HCT116 (cell line): ENCODE measurements around the gene CYP2D6. TPM values are rescaled to one million over a fixed set of nuclear protein-coding genes. Genes with fewer than 3 reads are reported as not detected.

ENCODE experiments used
- ATAC-seq: fragments of 200-7000 bp; cut with Tn5 transposase; 2 replicates; pipeline ENCODE4 v1.9.1; 2020; ENCODE audit warnings: mild to moderate bottlenecking, moderate library complexity
- BruUV-seq: library from RNA; stranded (reverse); fragments of 400-500 nt; replicated peaks from 2 replicates; lab custom pipeline; 2021; lab: Mats Ljungman, UMichigan
- CTCF ChIA-PET: fragments of 300-600 bp; sonication (Branson Sonifier 250); formaldehyde crosslinking; loops from one replicate; lab custom pipeline; 2021; ENCODE audit warnings: antibody characterized with exemption; lab: Charles Lee
- POLR2A ChIA-PET: fragments of 300-600, 350-600 bp; sonication (Branson Sonifier 250); formaldehyde crosslinking; loops from one replicate; lab custom pipeline; 2021; ENCODE audit warnings: antibody characterized with exemption; lab: Charles Lee
- RAD21 ChIA-PET, 2 experiments: fragments of 300-600 bp; sonication (Branson Sonifier 250); formaldehyde crosslinking; loops; one replicate each; lab custom pipeline; 2023; ENCODE audit warnings: low total read pairs in 2 of 2; ENCODE audit not compliant: uncharacterized antibody in 2 of 2, unreplicated experiment in 2 of 2, low non-redundant PET in 1 of 2; lab: Charles Lee
- DNase-seq: peaks from one replicate; pipeline ENCODE4 v3.0.0-alpha.2; 2010; ENCODE audit warnings: low read depth, low spot score
- H2AFZ ChIP-seq: fragments of 200-600 bp; shearing (Covaris generic), sonication (generic); 2 replicates; pipeline ENCODE4 v1.6.1; 2017; ENCODE audit warnings: low read depth, mixed run types, mixed read lengths, antibody characterized with exemption, low read length; ENCODE audit not compliant: poor library complexity, severe bottlenecking
- H3K27ac ChIP-seq: 2 replicates; pipeline ENCODE4 v1.5.1; 2012; ENCODE audit warnings: low read depth, low read length
- H3K27me3 ChIP-seq: fragments of 200-600 bp; sonication (generic); 2 replicates; pipeline ENCODE4 v1.6.1; 2016; ENCODE audit warnings: mixed run types, low read length, mixed read lengths; ENCODE audit not compliant: insufficient read depth
- H3K36me3 ChIP-seq, 2 experiments: fragments of 200-500 bp in 1 of 2; fragments of 200-600 bp in 1 of 2; sonication (Bioruptor generic) in 1 of 2; sonication (generic) in 1 of 2; 2 replicates each; pipeline versions ENCODE4 v1.5.1 to v1.6.1; 2014 to 2016; ENCODE audit warnings: low read length in 2 of 2, inconsistent platforms in 1 of 2, mixed read lengths in 1 of 2, mixed run types in 1 of 2; ENCODE audit not compliant: insufficient read depth in 2 of 2, control insufficient read depth in 1 of 2
- H3K4me1 ChIP-seq, 2 experiments: fragments of 200-600 bp in 1 of 2; sonication (generic) in 1 of 2; 2 replicates each; pipeline versions ENCODE4 v1.5.1 to v1.6.1; 2012 to 2017; ENCODE audit warnings: low read length in 2 of 2, inconsistent platforms in 1 of 2, mild to moderate bottlenecking in 1 of 2, mixed read lengths in 1 of 2, mixed run types in 1 of 2, moderate library complexity in 1 of 2; ENCODE audit not compliant: insufficient read depth in 2 of 2, control insufficient read depth in 1 of 2
- H3K4me2 ChIP-seq: fragments of 200-600 bp; sonication (generic); 2 replicates; pipeline ENCODE4 v1.6.1; 2017; ENCODE audit warnings: mixed run types, low read length, mixed read lengths
- H3K4me3 ChIP-seq, 2 experiments: fragments of 200-600 bp in 1 of 2; sonication (generic) in 1 of 2; replicated peaks in 1 of 2; 2 replicates each; pipeline ENCODE4 v1.5.1; 2011 to 2016; ENCODE audit warnings: low read length in 2 of 2, control low read depth in 1 of 2, low read depth in 1 of 2, mild to moderate bottlenecking in 1 of 2, mixed read lengths in 1 of 2, mixed run types in 1 of 2
- H3K79me2 ChIP-seq: fragments of 200-600 bp; sonication (generic); 2 replicates; pipeline ENCODE4 v1.6.1; 2017; ENCODE audit warnings: mild to moderate bottlenecking, mixed run types, low read length, moderate library complexity, mixed read lengths; ENCODE audit not compliant: insufficient read depth
- H3K9ac ChIP-seq: fragments of 200-600 bp; sonication (generic); 2 replicates; pipeline ENCODE4 v1.6.1; 2016; ENCODE audit warnings: low read length, mixed read lengths
- H3K9me2 ChIP-seq: fragments of 200-600 bp; sonication (generic), shearing (Covaris generic); 2 replicates; pipeline ENCODE4 v1.6.1; 2017; ENCODE audit warnings: mixed run types, mild to moderate bottlenecking, moderate library complexity; ENCODE audit not compliant: insufficient read depth
- H3K9me3 ChIP-seq, 2 experiments: fragments of 200-500 bp in 1 of 2; fragments of 200-600 bp in 1 of 2; sonication (Bioruptor generic) in 1 of 2; sonication (generic) in 1 of 2; 2 replicates each; pipeline ENCODE4 v1.6.1; 2014 to 2017; ENCODE audit warnings: low read length in 2 of 2, mixed read lengths in 2 of 2, inconsistent platforms in 1 of 2, low read depth in 1 of 2, mild to moderate bottlenecking in 1 of 2, mixed run types in 1 of 2, moderate library complexity in 1 of 2; ENCODE audit not compliant: control insufficient read depth in 1 of 2, insufficient read depth in 1 of 2
- H4K20me1 ChIP-seq: fragments of 200-600 bp; sonication (generic), shearing (Covaris generic); 2 replicates; pipeline ENCODE4 v1.6.1; 2017; ENCODE audit warnings: mixed run types, mild to moderate bottlenecking, moderate library complexity; ENCODE audit not compliant: insufficient read depth
- CBX3 ChIP-seq: IDR thresholded peaks from 2 replicates; pipeline ENCODE4 v1.6.1; 2012; ENCODE audit warnings: low read depth
- EGR1 ChIP-seq: IDR thresholded peaks from 2 replicates; pipeline ENCODE4 v1.6.1; 2012; ENCODE audit warnings: low read depth
- ELF1 ChIP-seq: IDR thresholded peaks from 2 replicates; pipeline ENCODE4 v1.6.1; 2012; ENCODE audit warnings: low read depth, borderline replicate concordance
- EZH2 ChIP-seq: fragments of 200-600 bp; sonication (generic); IDR thresholded peaks from 2 replicates; pipeline ENCODE4 v1.6.1; 2017; ENCODE audit warnings: antibody characterized with exemption, mixed run types
- EZH2phosphoT487 ChIP-seq: fragments of 200-600 bp; IDR thresholded peaks from 2 replicates; pipeline ENCODE4 v1.6.1; 2018; ENCODE audit warnings: antibody characterized with exemption, borderline replicate concordance
- FOSL1 ChIP-seq: IDR thresholded peaks from 2 replicates; pipeline ENCODE4 v1.6.1; 2012; ENCODE audit warnings: low read depth
- RAD21 ChIP-seq: IDR thresholded peaks from 2 replicates; pipeline ENCODE4 v1.6.1; 2012; ENCODE audit warnings: low read depth, mild to moderate bottlenecking
- TCF7L2 ChIP-seq: IDR thresholded peaks from 2 replicates; pipeline ENCODE4 v1.7.0; 2011; ENCODE audit warnings: borderline replicate concordance, inconsistent platforms; ENCODE audit not compliant: insufficient read depth, insufficient read length; ENCODE audit errors: extremely low read depth
- ZFX ChIP-seq: fragments of 450-650 bp; IDR thresholded peaks from 2 replicates; pipeline ENCODE4 v1.6.1; 2017
- ZNF274 ChIP-seq: fragments of 200-500 bp; sonication (Bioruptor generic); IDR thresholded peaks from 2 replicates; pipeline ENCODE4 v1.6.1; 2014; ENCODE audit warnings: mild to moderate bottlenecking, low read depth, low read length, inconsistent platforms
- intact Hi-C: fragments of 100-400 bp; cut with micrococcal nuclease; formaldehyde crosslinking; loops from 2 replicates; pipeline ENCODE4 v1.10.0; 2022
- total RNA-seq: library from RNA; stranded (reverse); gene quantifications from one replicate; pipeline ENCODE4 v1.2.1, GENCODE V29; 2021; ENCODE audit not compliant: unreplicated experiment
- TF ChIP-seq, protein P1 (sequence below): IDR thresholded peaks from 2 replicates; pipeline ENCODE4 v1.6.1; 2012
- TF ChIP-seq, protein P2 (sequence below): IDR thresholded peaks from 2 replicates; pipeline ENCODE4 v1.6.1; 2012
- TF ChIP-seq, protein P3 (sequence below): IDR thresholded peaks from 2 replicates; pipeline ENCODE4 v1.6.1; 2012; ENCODE audit warnings: low read depth
- TF ChIP-seq, protein P4 (sequence below): IDR thresholded peaks from 2 replicates; pipeline ENCODE4 v1.6.1; 2011; ENCODE audit warnings: mild to moderate bottlenecking, low read length, moderate library complexity; ENCODE audit not compliant: insufficient replicate concordance; ENCODE audit errors: extremely low read depth

The CYP2D6 gene
- total RNA-seq, 1 experiment from 2014 or later = 1.9 TPM

GRCh38 chr22:42079319-42080251 is 51.0 kb downstream of the CYP2D6 start, which contains the start of gene SMDT1 (continued):
- no peak for TF ChIP-seq ELF1
- no peak for TF ChIP-seq EZH2
- TF ChIP-seq FOSL1 = no peak
- TF ChIP-seq TCF7L2 = peak; percentile 87
- no peak for TF ChIP-seq EZH2phosphoT487

DNA sequence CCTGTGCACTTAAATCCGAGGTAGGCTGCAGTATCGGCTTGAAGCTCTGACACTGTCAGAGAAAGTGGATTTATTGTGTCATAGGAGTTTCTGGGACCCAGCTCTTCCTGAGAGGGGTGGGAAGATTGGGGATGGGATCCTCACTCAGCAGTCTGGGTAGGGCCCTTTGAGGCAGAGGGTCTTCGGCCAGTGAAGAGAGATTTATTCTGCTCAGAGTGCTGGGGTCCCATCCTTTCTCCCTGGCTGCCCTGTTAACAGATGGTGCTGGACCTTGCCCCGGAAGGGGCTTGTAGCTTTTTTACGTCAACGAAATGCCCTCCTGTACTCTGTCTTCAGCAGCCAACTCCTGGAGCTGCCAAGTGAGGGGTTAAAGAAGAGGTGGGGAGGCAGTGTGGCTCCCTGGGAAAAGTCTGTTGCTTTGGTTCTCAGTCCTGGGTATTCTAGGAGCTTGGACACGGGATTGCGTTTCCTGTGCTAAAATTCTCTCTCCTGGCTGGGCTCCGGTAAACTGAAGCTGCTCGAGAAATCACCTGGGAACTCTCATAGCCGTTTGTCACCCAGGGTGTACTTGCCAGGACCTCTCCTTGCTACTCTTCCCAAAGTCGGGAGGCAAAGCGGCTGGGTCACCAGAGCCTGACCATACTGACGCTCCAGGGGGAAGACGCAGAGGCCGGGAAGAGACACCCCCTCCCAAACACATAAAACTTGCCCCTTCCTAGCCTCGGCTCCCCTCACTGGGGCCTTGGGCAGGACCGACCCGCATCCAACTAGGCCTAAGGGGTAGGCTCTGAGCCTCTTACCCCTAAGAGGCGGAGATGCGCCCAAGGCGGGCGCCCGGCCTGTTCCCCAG is 51.9 kb downstream of the CYP2D6 start:
- H3K4me1 ChIP-seq = peaks cover 12 to 19% of the 10 kb centered on the region in 2 experiments
- H3K4me2 ChIP-seq = peak overlapping the region; percentile 87
- peak overlapping the region; percentile 70 for H3K9ac ChIP-seq
- no peaks in the 10 kb centered on the region for H3K9me2 ChIP-seq
- intact Hi-C loops = no loop called here
- peaks cover 0 to 2% of the 10 kb centered on the region in 2 experiments; a peak in 1 of 4 replicates for H3K36me3 ChIP-seq
- H2AFZ ChIP-seq = no peak overlapping the region
- peak overlapping the region; percentile 73 for H3K27ac ChIP-seq
- ChIA-PET RAD21 (no interaction called here), POLR2A (interaction anchor here (1.2 to 3.8 kb wide), 2 partner anchors 9 to 12 kb away, joined by 3 to 27 read pairs; partner anchors contain the start of gene NDUFA6), CTCF (interaction anchor here (1.3 to 1.5 kb wide), 3 partner anchors 8 to 381 kb away, joined by 3 to 4 read pairs (median 3); partner anchors contain the start of genes NAGA and NDUFA6)
- H3K4me3 ChIP-seq = peak overlapping the region; percentile 68 to 69
- H4K20me1 ChIP-seq = no peaks in the 10 kb centered on the region
- H3K79me2 ChIP-seq = peaks cover 3% of the 10 kb centered on the region
- no peaks in the 10 kb centered on the region for H3K9me3 ChIP-seq
- DNase-seq (no peak), ATAC-seq (peak; percentile 5)
- TSS peak; percentile 96 for BruUV-seq
- no peaks in the 10 kb centered on the region for H3K27me3 ChIP-seq
- TF ChIP-seq CBX3 = no peak
- TF ChIP-seq EGR1 = no peak
- TF ChIP-seq, protein P1, sequence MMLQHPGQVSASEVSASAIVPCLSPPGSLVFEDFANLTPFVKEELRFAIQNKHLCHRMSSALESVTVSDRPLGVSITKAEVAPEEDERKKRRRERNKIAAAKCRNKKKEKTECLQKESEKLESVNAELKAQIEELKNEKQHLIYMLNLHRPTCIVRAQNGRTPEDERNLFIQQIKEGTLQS = no peak
- TF ChIP-seq EZH2 = no peak
- TF ChIP-seq, protein P2, sequence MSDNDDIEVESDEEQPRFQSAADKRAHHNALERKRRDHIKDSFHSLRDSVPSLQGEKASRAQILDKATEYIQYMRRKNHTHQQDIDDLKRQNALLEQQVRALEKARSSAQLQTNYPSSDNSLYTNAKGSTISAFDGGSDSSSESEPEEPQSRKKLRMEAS = no peak
- TF ChIP-seq ZNF274 = no peak
- no peak for TF ChIP-seq RAD21
- TF ChIP-seq, protein P3, sequence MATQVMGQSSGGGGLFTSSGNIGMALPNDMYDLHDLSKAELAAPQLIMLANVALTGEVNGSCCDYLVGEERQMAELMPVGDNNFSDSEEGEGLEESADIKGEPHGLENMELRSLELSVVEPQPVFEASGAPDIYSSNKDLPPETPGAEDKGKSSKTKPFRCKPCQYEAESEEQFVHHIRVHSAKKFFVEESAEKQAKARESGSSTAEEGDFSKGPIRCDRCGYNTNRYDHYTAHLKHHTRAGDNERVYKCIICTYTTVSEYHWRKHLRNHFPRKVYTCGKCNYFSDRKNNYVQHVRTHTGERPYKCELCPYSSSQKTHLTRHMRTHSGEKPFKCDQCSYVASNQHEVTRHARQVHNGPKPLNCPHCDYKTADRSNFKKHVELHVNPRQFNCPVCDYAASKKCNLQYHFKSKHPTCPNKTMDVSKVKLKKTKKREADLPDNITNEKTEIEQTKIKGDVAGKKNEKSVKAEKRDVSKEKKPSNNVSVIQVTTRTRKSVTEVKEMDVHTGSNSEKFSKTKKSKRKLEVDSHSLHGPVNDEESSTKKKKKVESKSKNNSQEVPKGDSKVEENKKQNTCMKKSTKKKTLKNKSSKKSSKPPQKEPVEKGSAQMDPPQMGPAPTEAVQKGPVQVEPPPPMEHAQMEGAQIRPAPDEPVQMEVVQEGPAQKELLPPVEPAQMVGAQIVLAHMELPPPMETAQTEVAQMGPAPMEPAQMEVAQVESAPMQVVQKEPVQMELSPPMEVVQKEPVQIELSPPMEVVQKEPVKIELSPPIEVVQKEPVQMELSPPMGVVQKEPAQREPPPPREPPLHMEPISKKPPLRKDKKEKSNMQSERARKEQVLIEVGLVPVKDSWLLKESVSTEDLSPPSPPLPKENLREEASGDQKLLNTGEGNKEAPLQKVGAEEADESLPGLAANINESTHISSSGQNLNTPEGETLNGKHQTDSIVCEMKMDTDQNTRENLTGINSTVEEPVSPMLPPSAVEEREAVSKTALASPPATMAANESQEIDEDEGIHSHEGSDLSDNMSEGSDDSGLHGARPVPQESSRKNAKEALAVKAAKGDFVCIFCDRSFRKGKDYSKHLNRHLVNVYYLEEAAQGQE = no peak
- TF ChIP-seq EZH2phosphoT487 = no peak
- no peak for TF ChIP-seq ZFX
- TF ChIP-seq, protein P4, sequence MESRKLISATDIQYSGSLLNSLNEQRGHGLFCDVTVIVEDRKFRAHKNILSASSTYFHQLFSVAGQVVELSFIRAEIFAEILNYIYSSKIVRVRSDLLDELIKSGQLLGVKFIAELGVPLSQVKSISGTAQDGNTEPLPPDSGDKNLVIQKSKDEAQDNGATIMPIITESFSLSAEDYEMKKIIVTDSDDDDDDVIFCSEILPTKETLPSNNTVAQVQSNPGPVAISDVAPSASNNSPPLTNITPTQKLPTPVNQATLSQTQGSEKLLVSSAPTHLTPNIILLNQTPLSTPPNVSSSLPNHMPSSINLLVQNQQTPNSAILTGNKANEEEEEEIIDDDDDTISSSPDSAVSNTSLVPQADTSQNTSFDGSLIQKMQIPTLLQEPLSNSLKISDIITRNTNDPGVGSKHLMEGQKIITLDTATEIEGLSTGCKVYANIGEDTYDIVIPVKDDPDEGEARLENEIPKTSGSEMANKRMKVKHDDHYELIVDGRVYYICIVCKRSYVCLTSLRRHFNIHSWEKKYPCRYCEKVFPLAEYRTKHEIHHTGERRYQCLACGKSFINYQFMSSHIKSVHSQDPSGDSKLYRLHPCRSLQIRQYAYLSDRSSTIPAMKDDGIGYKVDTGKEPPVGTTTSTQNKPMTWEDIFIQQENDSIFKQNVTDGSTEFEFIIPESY = no peak
